ENCODE data around the gene SYT15.
"Not testable (repeated sequence)": the region's sequence is repeated elsewhere in the genome, so short reads cannot be mapped to it uniquely, and the experiment has no call there.

The SYT15 gene

DNA sequence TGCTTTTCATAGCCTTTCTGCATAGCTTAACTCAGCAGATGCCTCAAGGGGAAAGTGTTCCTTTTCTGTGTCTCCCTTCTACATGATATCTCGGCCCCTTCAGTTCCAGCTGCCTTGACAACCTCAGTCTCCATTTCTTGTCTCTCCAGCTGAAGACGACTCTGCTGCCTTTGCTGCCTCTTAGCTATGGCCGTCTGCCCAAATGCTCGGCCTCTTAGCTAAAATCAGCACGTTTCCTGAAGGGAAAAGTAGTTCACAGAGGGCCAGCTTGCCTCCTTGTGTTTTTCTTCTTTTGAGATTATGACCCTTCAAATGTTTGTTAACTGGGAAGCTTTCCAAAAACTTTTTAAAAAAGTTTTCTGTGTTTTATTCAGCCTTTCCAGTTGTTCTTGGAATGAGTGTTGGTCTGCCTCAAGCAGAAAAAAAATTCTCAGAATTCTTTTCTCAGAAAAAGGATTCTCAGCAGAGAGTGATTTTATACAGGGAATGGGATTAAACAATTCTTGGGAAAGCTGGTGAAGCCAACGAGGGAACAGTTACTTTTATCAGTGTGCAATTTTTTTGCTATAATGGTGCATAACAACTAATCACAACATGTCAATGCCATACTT, 15.6 kb downstream of the SYT15 start:
- not testable (repeated sequence) for DNase-seq

DNA sequence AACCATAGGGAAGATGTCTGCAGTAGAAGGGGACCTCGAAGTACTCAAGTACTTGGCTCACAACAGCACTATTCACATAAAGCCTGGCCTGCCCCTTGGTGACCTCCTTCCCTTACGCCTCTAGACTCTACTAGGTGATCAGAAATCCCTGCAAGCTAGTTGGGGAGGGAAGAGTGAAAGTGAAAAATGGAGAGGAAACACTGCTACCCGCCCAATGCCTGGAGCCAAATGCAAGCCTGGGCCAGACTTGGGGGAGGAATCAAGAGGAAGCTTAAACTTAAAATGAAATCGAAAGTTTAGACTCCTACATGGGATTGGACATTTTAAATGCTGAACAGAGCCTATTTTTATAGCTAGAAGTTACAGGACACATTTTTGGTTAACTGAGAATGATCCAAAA, 17.6 kb downstream of the SYT15 start:
- DNase-seq = not testable (repeated sequence)

DNA sequence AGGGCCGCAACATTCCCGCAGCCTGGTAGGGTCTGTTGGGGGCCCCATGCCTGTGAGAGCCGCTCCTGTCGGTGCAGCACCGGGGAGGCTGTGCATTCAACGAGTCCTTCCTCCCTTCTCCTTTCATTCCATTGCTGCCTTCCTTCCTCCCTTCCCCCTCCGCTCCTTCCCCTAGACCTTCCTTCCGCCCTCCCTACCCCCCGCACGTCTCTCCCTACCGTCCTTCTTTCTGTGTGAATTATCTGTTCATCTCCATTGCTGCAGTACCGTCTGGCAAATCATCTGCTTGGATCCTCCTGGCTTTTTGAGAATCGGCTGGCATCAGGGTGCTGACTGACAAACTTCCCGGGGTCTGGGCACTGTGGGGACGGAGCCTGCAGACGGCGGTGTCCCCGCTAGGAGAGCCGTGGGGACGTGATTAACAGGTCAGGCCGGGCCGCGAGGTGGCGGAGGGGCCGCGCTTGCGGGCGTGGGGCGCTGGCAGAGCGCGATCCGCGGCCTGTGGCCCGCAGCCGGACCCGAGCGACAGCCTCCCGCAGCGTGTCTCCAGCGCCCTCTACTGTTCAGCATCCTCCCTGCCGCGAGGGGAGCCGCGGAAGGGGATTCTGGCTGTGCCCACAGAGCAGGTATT, 18.8 kb downstream of the SYT15 start:
- not testable (repeated sequence) for DNase-seq

DNA sequence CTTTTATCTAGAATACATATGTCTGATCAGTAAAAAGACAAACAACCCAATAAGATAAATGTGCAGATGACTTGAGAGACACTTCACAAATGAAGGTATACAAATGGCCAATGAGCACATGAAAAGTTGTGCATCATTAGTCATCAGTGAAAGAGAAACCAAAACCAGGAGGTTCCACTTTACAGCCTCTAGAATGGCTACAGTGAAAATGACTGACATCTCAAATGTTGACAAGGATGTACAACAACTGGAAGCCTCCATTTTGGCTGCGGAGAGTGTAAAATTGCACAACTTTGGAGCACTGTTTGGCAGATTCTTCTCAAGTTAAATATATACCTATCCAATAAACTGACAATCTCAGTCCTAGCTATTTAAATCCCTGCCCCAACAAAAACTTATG, 21.6 kb downstream of the SYT15 start:
- not testable (repeated sequence) for DNase-seq

DNA sequence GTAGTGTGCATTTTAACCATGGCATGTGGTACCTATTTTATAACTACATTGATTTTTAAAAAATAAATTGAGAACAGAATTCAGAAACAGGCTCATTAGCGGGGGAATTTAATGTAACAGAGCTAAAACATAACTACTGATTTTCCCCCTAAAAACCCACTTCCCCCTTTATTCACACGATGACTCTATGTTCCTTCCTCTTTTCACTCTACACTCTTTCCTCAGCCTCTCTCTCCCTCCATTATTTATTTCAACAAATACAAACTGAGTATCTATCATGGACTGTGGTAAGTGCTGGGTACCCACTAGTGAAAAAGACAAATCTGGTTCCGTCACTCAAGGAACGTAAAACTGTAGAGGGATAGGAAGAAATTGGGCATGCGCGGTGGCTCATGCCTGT, 36.6 kb downstream of the SYT15 start:
- DNase-seq = not testable (repeated sequence)

DNA sequence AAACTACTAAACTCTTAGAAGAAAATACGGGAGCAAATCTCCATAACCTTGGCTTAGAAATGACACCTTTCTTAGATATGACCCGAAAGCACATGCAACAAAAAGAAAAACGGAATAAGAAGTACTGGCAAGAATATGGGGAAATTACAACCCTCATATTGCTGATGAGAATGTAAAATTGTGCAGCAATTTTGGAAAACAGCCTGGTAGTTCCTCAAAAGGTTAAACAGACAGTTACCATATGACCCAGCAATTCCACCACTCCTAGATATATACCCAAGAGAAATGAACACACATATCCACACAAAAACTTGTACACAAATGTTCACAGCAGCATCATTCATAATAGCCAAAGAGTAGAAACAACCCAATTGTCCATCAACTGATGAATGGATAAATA, 37.3 kb downstream of the SYT15 start:
- DNase-seq = not testable (repeated sequence)

DNA sequence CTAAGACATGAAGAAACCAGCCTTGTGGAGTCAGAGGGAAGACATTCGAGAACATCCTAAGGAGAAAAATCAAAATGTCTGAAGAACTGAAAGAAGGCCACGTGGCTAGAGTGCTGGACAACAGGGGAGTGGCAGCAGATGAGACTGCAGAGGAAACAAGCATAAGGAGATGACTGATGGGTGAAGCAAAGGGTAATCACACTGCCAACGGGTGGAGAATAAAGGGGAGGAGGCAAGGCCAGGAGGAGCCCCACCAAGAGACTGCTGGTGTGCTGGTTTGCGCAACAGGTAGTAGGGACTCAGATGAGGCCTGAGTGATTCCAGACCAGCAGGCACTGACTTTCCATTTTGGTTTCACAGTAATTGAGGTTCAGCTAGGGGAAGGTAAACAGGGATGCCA, 38.2 kb downstream of the SYT15 start:
- not testable (repeated sequence) for DNase-seq

DNA sequence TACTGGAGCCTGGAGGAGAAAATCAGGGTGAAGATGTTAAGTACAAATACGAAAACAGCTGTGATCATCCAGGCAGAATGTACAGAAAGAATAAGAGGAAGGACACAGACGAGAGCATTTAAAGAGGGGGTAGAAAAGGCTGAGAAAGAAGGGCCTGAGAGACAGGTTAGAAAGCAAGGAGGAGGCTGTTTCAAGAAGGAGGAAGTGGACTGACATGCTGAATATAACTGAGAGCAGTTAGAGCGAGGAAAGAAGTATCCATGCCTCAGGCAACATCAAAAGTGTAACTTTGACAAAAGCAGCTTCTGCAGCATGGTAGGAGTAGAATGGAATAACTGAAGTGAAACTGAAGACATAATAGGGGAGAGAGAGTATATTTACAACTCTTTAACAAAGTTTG, 39.0 kb downstream of the SYT15 start:
- DNase-seq = not testable (repeated sequence)

DNA sequence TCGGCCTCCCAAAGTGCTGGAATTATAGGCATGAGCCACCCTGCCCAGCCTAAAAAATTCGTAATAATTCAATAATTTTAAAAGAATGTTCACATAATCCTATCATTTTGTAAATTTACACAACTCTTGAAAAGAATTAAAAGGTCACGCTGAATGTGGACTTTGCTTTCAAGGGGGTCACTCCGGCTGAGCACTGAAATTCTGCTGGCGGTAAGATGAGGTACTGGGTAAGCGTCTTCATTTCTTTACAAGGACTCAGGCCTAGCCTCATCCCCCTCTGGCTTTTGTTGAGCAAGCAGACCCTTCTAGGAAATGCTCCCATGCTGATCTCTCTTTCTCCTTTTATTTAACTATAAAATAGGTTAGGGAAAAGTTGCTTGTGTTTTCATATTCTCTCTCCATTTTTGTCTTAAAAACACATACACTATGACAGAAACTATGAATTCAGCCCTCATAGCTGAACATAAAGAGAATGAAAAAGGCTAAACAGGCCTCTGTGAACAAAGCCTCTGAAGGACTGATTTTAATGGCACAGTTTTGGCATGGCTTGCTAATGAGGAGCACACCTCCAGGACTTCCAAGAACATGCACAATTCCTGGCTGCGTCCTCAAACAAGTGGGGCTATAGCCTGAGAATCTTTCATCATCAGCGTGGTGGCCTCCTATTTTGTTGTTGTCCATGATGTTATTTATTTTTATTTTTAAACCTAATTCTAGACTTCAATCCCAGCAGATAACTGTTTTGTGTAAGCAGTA, 45.1 kb downstream of the SYT15 start:
- DNase-seq = not testable (repeated sequence)

DNA sequence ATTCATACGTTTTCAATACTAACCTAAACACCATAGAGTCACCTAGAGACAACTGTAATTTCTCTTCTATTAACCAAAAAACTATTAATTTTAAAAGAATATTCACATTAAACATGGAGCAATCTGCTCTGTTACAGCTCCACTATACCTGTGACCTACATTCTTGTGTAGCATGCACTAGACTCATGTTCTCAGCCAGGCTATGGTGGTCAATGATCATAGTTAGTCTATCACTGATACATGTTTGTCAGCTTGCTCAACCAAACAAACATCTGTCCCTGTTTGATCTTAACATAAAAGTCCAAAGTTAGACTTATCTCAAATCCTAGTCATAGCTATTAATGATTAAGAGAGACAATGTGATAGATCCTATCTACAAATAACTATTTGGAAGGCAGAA, 50.9 kb downstream of the SYT15 start:
- DNase-seq = not testable (repeated sequence)

DNA sequence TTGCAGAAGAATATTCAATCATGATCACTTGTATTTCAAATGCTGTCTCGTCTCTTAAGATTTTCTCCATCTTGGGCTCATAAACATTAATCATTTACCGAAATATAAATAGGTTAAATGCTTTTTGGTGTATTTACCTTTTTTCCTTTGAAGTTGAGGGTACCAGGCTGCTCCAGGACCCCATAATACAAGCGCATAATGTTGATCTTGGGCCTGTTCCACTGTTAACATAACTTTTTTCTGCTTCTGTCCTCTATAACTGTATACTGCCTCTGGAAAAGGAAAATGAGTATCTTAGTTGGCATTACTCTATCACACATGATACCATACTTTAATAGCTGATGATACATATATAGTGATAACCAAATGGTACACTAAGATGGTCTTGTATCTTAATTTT, 51.9 kb downstream of the SYT15 start:
- not testable (repeated sequence) for DNase-seq

DNA sequence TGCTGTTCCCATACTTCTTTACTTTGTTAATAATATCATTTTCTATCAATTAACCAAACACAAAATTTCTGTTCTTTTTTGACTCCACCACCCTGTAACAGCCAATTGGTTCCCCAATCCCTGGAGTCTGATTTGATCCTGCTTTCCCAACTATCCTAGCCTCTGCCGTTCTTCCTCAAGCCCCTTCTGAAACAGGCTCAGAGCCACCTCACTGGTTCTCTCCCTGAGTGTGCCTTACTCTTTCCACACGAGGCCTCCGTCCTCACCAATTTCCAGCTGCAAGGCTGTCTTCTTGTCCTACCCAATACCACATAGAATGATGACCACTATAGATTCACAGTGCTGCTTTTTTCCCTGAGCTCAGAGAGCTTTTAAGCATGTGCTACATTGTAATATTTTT, 52.8 kb downstream of the SYT15 start:
- DNase-seq = not testable (repeated sequence)

DNA sequence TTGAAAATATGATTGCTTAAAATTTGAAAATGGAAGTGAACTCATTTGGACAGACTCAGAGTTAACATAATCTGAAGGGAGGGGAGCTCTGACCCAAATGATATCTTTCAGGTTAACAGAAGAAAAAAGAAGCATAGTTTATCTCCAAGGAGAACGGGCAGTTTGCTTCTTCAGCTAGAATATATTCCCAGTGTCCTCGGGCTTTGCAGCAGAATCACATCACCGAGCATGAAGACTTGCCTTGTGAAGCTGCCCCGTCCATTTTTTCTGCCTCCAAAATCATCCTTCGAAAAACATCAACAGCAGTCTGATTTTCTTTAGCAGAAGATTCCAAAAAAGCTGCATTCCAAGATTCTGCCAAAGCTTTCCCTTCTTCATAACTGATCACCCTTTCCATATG, 55.8 kb downstream of the SYT15 start:
- DNase-seq = not testable (repeated sequence)

DNA sequence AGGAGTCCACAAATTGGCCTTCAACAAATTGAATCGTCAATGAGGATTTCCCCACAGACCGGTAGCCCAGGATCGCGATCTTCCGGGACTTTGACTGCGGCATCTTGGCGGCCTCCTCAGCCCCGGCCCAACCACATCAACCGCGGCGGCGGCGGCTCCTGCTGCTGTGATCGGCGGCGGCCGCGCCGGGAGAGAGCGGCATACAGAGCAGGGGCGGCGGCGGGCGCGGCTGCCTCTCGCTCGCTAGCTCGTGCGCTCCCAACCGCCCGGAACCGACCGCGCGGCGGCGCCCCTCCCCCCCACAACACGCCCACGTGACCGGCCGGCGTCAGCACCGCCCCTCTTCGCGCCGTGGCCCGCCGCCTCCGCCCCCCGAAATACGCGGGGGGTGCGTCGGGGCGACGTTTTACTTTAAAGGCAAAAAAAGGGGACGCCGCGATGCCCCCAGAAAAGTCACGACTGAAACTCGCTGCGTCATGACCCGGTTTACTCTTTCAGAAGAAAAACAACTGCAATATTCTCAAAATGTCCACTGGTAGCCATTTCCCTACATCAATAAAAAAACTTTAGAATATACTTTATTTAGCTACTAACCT, 56.5 kb downstream of the SYT15 start:
- DNase-seq = not testable (repeated sequence)

DNA sequence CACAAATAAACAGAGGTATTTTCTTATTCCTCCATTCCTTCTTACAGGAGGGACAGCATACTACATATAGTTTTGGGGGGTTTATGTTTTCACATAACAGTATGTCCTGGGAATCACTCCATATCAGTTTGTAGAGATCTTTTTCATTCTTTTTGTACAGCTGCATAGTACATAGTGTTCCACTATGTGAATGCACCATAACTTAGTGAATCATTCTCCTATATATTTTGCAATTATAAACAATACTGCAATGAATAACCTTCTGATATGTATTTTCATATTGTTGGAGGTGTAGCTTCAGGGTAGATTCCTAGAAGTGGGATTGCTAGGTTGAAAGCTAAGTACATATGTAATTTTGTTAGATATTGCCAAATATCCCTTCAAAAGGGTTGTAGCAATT, 61.1 kb downstream of the SYT15 start:
- not testable (repeated sequence) for DNase-seq
